ENCODE measurements around the gene CLMP. TPM values are rescaled to one million over a fixed set of nuclear protein-coding genes. Genes with fewer than 3 reads are reported as not detected.

Gene CLMP
- polyA plus RNA-seq, 3 donors: 0.33 TPM; not detected in 2

- Histone ChIP-seq H3K79me2 (ENCODE audit: insufficient read depth, low read length) (no peaks in the 10 kb centered on the region), H3K27me3 (ENCODE audit: control insufficient read depth in 2 of 2, insufficient read depth in 2 of 2, low read length in 2 of 2) (no peaks in the 10 kb centered on the region), H3K4me1 (ENCODE audit: control insufficient read depth in 1 of 2, insufficient read depth in 2 of 2, low read length in 2 of 2) (no peaks in the 10 kb centered on the region), H3K4me3 (replicated peaks in 1 of 3; ENCODE audit: low read depth in 2 of 3, low read length in 3 of 3) (no peak overlapping the region), H3K9ac (ENCODE audit: insufficient read depth, low read length, poor library complexity, severe bottlenecking) (no peak overlapping the region), H3K4me2 (replicated peaks; ENCODE audit: extremely low read depth, low read length, poor library complexity, severe bottlenecking) (no peak overlapping the region), H3K36me3 (replicated peaks in 1 of 2; ENCODE audit: control insufficient read depth in 1 of 2, insufficient read depth in 2 of 2, low read length in 2 of 2) (no peaks in the 10 kb centered on the region), H3K9me3 (replicated peaks in 1 of 2; ENCODE audit: control insufficient read depth in 1 of 2, insufficient read depth in 1 of 2, low read length in 2 of 2) (no peaks in the 10 kb centered on the region), H4K20me1 (ENCODE audit: insufficient read depth, low read length) (no peaks in the 10 kb centered on the region), H2AFZ (ENCODE audit: insufficient read depth, low read depth, low read length, poor library complexity, severe bottlenecking) (no peak overlapping the region), H3K27ac (ENCODE audit: low read depth in 1 of 2, low read length in 2 of 2) (no peak overlapping the region)
- DNase-seq: no peak
- no peaks in the 10 kb centered on the region for H3K36me3 Mint-ChIP-seq
- intact Hi-C loops (cut with micrococcal nuclease): no loop called here
- WGBS (ENCODE audit: insufficient coverage): no CpG with 5 or more reads among the region's 5 CpGs
- TF ChIP-seq CTCF (IDR thresholded peaks at IDR 0.05): no peak
- peaks cover 1 to 5% (median 2%) of the 10 kb centered on the region in 3 donors for H3K27me3 Mint-ChIP-seq (ENCODE audit: low read depth in 3 of 3)
- H3K27ac Mint-ChIP-seq: no peak overlapping the region
- no peak overlapping the region for H3K4me3 Mint-ChIP-seq
- peaks cover 0 to 5% (median 0%) of the 10 kb centered on the region in 7 donors for H3K9me3 Mint-ChIP-seq
- peaks cover 4% of the 10 kb centered on the region for H3K4me1 Mint-ChIP-seq
Measured at GRCh38 chr11:123143476-123143875, 51.6 kb downstream of the CLMP start.

GRCh38 chr11:123139206-123139605 lies 55.8 kb downstream of the CLMP start:
- no peak overlapping the region for H3K27ac ChIP-seq (ENCODE audit: low read depth in 1 of 2, low read length in 2 of 2)

More at GRCh38 chr11:123139206-123139605, 55.8 kb downstream of the CLMP start:
- H3K9me3 Mint-ChIP-seq: peaks cover 0 to 5% (median 0%) of the 10 kb centered on the region in 7 donors
- no peak overlapping the region for H3K4me3 Mint-ChIP-seq
- H4K20me1 ChIP-seq (ENCODE audit: insufficient read depth, low read length): no peaks in the 10 kb centered on the region
- peaks cover 16% of the 10 kb centered on the region for H3K4me1 Mint-ChIP-seq
- peak overlapping the region in 1 of 7 donors; percentile 6 for H3K27ac Mint-ChIP-seq
- peaks cover 8 to 10% of the 10 kb centered on the region in 2 donors for H3K4me1 ChIP-seq (ENCODE audit: control insufficient read depth in 1 of 2, insufficient read depth in 2 of 2, low read length in 2 of 2)
- H3K4me3 ChIP-seq (replicated peaks in 1 of 3; ENCODE audit: low read depth in 2 of 3, low read length in 3 of 3): no peak overlapping the region
- peaks cover 0 to 2% (median 1%) of the 10 kb centered on the region in 3 donors for H3K27me3 Mint-ChIP-seq (ENCODE audit: low read depth in 3 of 3)
- H3K79me2 ChIP-seq (ENCODE audit: insufficient read depth, low read length): no peaks in the 10 kb centered on the region
- no peak for DNase-seq
- intact Hi-C loops (cut with micrococcal nuclease): no loop called here
- no peaks in the 10 kb centered on the region for H3K36me3 Mint-ChIP-seq
- no peak overlapping the region for H3K4me2 ChIP-seq (replicated peaks; ENCODE audit: extremely low read depth, low read length, poor library complexity, severe bottlenecking)
- no peaks in the 10 kb centered on the region for H3K9me3 ChIP-seq (replicated peaks in 1 of 2; ENCODE audit: control insufficient read depth in 1 of 2, insufficient read depth in 1 of 2, low read length in 2 of 2)
- peak overlapping the region; percentile 9 for H2AFZ ChIP-seq (ENCODE audit: insufficient read depth, low read depth, low read length, poor library complexity, severe bottlenecking)
- no peak for TF ChIP-seq CTCF (IDR thresholded peaks at IDR 0.05)
- no peak overlapping the region for H3K9ac ChIP-seq (ENCODE audit: insufficient read depth, low read length, poor library complexity, severe bottlenecking)
- H3K36me3 ChIP-seq (replicated peaks in 1 of 2; ENCODE audit: control insufficient read depth in 1 of 2, insufficient read depth in 2 of 2, low read length in 2 of 2): no peaks in the 10 kb centered on the region
- WGBS (ENCODE audit: insufficient coverage): 78% methylated on average over 4 of the region's 4 CpGs
- no peaks in the 10 kb centered on the region for H3K27me3 ChIP-seq (ENCODE audit: control insufficient read depth in 2 of 2, insufficient read depth in 2 of 2, low read length in 2 of 2)
